HG03139 (cell line): ENCODE measurements around the gene ADARB2.
A peak's percentile ranks its signal among the peaks of the same experiment; 100 is the strongest.

Experiments
- ATAC-seq: cut with Tn5 transposase; IDR thresholded peaks from one replicate; pipeline ENCODE4 v1.9.1; 2021; ENCODE audit not compliant: unreplicated experiment

ADARB2 gene

GRCh38 chr10:1664333-1664964 lies 72.9 kb downstream of the ADARB2 start:
- ATAC-seq = no peak

GRCh38 chr10:1663226-1663625 lies 74.1 kb downstream of the ADARB2 start:
- no peak for ATAC-seq

- no peak for ATAC-seq
These were observed 74.8 kb downstream of the ADARB2 start for GRCh38 chr10:1662438-1663025.

GRCh38 chr10:1661859-1662437 lies 75.4 kb downstream of the ADARB2 start:
- ATAC-seq = peak; percentile 79

- no peak for ATAC-seq
These were observed 75.9 kb downstream of the ADARB2 start for GRCh38 chr10:1661416-1661815.

- no peak for ATAC-seq
These were observed 76.5 kb downstream of the ADARB2 start for GRCh38 chr10:1660815-1661214.

GRCh38 chr10:1660386-1660785 lies 76.9 kb downstream of the ADARB2 start:
- no peak for ATAC-seq

GRCh38 chr10:1659221-1659791 lies 78.0 kb downstream of the ADARB2 start:
- no peak for ATAC-seq

- ATAC-seq = no peak
These were observed 78.7 kb downstream of the ADARB2 start for GRCh38 chr10:1658658-1659057.

- ATAC-seq = no peak
These were observed 79.8 kb downstream of the ADARB2 start for GRCh38 chr10:1657479-1657878.

GRCh38 chr10:1655367-1655766 lies 82.0 kb downstream of the ADARB2 start:
- no peak for ATAC-seq

GRCh38 chr10:1654811-1655356 lies 82.4 kb downstream of the ADARB2 start:
- no peak for ATAC-seq

GRCh38 chr10:1654247-1654646 lies 83.1 kb downstream of the ADARB2 start:
- ATAC-seq = no peak

- ATAC-seq = no peak
These were observed 84.0 kb downstream of the ADARB2 start for GRCh38 chr10:1653321-1653720.

- no peak for ATAC-seq
These were observed 85.2 kb downstream of the ADARB2 start for GRCh38 chr10:1652151-1652550.

- no peak for ATAC-seq
These were observed 85.9 kb downstream of the ADARB2 start for GRCh38 chr10:1651270-1651966.

GRCh38 chr10:1650542-1651269 lies 86.6 kb downstream of the ADARB2 start:
- no peak for ATAC-seq

GRCh38 chr10:1648648-1649047 lies 88.7 kb downstream of the ADARB2 start:
- no peak for ATAC-seq

GRCh38 chr10:1646332-1646731 lies 91.0 kb downstream of the ADARB2 start:
- no peak for ATAC-seq

- ATAC-seq = no peak
These were observed 91.4 kb downstream of the ADARB2 start for GRCh38 chr10:1645896-1646295.
